Activated CD8-positive, alpha-beta memory T cell treated with anti-CD3 and anti-CD28 coated beads, Interleukin-2, amount 50 U/mL, for 48 hours (primary cell): ENCODE data around the gene OR52K2.
"Not testable (repeated sequence)": the region's sequence is repeated elsewhere in the genome, so short reads cannot be mapped to it uniquely, and the experiment has no call there.

Experiments used
- DNase-seq: peaks from one replicate; pipeline ENCODE4 v3.0.0-alpha.2; 2020

The OR52K2 gene

DNA sequence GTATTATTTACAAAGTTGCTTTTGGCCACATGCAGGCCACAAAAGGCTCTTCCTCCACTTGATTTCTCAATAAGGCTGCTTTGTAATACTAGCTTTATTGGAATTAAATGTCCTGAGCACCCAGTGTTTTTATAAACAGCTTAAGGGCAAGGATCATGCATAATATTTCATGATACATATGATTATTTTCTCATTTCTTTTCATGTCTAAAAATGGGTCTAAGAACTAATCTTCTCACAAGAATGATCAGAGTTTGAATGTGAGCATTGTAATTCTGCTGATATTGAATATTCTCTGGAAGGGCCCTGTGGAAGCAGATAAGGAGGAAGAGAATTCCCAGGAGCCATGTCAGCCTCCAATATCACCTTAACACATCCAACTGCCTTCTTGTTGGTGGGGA is at the start of gene OR52K2:
Gene OR52K2 (plus strand): TSS at position 301 of the 400 bp plus-strand sequence. CDS start 45 bp downstream, at position 346.
- no peak for DNase-seq

DNA sequence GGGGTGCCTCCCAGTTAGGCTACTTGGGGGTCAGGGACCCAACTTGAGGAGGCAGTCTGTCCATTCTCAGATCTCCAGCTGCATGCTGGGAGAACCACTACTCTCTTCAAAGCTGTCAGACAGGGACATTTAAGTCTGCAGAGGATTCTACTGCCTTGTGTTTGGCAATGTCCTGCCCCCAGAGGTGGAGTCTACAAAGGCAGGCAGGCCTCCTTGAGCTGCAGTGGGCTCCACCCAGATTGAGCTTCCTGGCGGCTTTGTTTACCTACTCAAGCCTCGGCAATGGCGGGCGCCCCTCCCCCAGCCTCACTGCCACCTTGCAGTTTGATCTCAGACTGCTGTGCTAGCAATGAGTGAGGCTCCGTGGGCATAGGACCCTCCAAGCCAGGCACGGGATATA is 42.9 kb upstream of the OR52K2 start:
- not testable (repeated sequence) for DNase-seq

- no peak for DNase-seq
Measured at GRCh38 chr11:4416306-4416705, 32.8 kb upstream of the OR52K2 start.

- DNase-seq, result no peak
Measured at GRCh38 chr11:4416816-4417215, 32.3 kb upstream of the OR52K2 start.

DNA sequence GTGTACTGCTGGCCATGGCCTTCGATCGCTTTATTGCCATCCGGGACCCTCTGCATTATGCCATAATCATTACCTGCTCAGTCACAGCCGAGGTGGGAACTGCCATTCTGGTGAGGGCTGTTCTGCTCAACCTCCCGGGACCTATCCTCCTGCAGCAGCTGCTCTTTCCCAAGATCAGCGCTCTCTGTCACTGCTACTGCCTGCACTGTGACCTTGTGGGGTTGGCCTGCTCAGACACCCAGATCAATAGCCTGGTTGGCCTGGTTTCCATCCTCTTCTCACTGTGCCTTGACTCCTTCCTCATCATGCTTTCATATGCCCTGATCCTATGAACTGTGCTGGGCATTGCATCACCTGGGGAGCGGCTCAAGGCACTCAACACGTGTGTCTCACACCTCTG is 30.7 kb upstream of the OR52K2 start:
- no peak for DNase-seq

DNA sequence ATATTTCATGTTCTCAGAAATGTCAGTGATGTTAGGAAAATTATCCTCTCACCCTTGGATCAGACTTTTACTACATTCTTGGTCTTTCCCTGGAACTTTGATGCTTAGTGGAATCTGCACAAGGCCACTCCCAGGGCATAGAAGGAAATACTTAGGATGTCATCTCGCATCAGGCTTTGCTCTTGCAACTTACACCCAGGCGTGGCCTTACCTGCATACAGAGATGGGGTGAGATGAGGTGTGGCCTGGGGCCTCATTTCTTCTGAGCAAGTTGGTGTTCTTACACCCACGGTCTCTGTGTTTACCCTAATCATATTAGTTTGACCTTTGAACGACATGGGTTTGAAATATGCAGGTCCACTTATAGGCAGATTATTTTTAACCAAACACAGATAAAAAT is 19.0 kb upstream of the OR52K2 start:
- no peak for DNase-seq

GRCh38 chr11:4433856-4434255 is 15.2 kb upstream of the OR52K2 start:
- no peak for DNase-seq

DNA sequence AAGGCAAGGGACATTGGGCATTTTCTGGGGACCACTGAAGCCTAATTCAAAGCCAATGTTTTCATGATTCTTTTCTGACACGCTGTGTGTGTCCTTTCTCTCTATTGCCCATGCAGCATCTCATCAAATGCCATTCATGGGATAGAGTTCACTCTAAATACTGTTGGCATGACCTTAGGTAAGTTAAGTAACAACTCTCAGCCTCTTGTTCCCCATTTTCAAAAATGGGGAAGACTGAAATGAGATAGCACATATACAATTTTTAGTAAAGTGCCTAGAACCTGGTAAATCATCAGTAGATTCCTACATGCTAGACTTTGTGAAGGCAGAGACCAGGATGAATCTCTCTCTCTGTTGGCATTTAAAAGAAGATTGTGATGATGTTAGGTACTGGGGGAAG is 12.7 kb upstream of the OR52K2 start:
- DNase-seq, result no peak

DNA sequence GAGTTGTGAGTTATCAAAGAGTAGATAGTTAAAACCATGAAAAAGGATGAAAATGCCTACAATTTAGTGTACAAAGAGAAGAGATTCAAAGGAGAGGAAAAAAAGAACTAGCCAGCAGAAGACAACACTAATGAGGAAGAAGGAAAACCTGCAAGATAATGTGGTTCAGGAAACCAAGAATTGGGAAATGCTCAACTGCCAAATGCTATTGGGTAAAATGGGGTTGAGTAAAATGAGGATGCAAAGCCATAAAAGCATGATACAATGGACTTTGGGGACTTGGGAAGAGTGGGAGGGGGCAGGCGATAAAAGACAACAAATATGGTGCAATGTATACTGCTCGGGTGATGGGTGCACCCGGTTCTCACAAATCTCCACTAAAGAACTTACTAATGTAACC is 7.6 kb upstream of the OR52K2 start:
- DNase-seq, result no peak

DNA sequence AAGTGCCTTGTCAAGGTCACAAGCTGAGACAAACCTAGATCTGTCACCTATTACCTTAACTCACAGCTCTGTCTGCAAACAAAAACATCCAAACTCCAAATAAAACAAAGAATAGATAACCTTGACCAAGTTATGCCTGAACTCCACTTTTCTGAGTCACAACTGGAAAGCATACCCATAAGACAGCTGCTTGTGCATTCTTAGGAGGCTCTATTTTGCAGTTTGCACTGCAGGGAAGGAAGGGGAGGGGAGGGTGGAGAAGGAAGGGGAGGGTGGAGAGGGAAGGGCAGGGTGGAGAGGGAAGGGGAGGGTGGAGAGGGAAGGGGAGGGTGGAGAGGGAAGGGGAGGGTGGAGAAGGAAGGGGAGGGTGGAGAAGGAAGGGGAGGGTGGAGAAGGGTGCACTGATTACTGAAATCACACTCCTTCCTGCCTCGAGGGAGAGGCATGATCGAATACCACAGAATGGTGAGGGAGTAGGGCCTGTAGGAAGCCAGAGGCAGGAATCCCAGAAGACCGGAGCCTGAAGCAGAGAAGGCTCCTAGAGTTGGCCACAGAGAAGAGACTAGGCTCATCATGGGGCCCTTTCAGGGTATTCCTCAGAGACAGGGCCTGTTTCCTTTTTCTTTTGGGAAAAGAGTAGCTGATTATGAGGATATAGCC is 5.7 kb upstream of the OR52K2 start:
- DNase-seq, result no peak

DNA sequence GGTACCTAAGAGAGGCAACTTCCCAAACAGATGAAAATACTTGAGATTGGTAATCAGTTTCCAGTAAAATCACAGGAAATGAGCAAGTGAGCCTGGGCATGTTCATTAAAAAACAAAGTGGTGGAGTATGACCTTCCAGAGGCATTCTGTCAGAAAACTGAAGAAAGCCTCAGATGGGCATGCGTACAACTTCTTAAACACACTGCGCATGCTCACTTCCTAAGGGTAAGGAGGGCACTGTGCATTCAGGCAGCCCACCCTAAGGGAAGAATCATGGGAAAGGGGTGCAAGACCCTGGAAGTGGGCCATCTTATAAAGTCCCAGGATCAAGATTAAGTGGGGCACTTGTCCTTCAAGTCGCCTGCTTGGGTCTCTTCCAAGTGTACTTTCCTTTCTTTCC is 4.0 kb downstream of the OR52K2 start:
- DNase-seq, result no peak

DNA sequence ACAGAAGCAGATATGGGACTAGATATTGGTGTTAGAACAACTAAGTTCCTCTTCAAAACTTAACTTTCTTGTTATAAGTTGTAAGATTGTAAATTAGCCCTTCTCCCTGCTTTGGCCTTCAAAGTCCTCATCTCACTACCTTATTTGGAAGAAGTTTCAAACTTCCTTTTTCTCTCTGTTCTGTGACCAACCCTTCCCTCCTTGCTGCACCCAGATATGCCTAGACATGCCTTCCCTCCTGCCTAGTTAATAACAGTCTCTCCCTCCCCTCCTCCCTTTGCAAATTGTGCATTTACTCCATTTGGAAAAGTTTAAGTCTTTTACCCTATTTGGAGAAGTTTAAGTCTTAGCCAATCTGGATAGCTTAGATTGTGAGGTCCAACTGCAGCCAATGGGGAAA is 4.9 kb downstream of the OR52K2 start:
- DNase-seq, result no peak

DNA sequence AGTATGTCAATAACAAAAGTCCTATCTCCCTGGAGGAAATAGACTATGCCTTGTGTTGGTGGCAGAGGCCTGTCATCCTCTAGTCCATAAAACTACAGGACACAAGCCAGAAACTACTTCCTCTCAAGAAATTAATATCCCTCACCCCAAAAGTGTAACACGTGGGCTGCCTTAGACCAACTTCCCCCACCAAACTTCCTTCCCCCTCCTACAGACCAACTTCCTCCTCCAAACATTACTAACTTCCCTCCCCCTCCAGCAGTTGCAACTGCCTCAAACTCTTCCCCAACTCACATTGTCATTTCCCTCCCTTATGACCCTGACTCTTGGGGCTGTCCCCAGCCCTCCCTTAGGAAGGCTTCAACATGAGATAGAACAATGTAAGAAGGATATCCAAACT is 6.3 kb downstream of the OR52K2 start:
- DNase-seq, result no peak

GRCh38 chr11:4459500-4459899 is 10.4 kb downstream of the OR52K2 start:
- no peak for DNase-seq

GRCh38 chr11:4460151-4460550 is 11.1 kb downstream of the OR52K2 start:
- DNase-seq, result no peak

- DNase-seq, result no peak
Measured at GRCh38 chr11:4464216-4465159, 15.4 kb downstream of the OR52K2 start.

GRCh38 chr11:4465407-4465806 is 16.3 kb downstream of the OR52K2 start:
- DNase-seq, result no peak

DNA sequence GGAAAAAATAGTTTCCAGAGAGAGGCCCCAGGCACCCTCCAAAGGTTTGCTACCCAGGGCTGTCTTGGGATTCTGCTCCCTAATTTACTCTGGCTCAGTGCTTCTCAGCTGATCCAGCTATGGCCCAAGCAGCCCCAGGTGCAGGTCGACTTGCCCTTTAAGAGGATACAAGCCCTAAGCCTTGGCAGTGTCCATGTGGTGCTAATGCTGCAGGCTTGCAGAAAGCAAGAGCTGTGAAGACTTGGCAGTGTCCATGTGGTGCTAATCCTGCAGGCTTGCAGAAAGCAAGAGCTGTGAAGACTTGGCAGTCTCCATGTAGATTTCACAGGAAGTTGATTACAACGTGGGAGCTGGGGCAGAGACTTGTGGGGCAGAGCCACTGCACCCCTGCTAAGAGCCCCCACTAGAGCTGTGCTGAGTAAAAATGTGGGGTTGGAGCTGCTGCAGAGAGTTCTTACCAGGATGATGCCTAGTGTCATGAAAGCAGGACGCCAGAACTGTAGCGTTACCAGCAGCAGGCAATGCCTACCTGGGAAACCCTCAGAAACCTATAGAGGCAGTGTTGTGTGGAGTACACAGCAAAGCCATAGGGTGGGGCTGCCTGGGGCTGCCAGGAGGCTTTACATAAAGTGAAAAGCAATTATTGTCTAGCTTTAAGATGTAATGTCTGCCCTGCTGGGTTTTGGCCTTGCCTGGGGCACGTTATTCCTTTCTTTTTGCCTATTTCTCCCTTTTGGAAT is 17.2 kb downstream of the OR52K2 start:
- DNase-seq, result no peak

DNA sequence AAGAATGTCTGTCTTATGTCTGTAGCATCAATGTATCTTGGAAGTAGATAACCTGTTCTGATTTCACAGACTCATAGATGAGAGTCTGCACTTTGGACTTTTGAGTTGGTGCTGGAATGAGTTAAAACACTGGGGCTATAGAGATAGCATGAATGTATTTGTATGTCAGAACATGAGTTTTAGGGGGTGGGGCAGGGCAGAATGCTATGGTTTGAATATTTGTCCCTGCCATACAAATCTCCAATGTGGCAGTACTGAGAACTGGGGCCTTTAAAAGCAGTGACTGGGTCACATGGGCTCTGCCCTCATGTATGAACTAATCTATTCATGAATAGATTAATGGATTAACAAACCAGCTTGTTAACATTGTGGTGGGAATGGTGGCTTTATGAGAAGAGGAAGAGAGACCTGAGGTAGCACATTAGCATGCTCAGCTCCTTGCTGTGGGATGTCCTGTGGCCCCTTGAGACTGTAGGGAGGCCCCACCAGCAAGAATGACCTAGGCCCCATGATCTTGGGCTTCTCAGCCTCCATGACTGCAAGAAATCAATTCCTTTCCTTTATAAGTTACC is 17.9 kb downstream of the OR52K2 start:
- no peak for DNase-seq

DNA sequence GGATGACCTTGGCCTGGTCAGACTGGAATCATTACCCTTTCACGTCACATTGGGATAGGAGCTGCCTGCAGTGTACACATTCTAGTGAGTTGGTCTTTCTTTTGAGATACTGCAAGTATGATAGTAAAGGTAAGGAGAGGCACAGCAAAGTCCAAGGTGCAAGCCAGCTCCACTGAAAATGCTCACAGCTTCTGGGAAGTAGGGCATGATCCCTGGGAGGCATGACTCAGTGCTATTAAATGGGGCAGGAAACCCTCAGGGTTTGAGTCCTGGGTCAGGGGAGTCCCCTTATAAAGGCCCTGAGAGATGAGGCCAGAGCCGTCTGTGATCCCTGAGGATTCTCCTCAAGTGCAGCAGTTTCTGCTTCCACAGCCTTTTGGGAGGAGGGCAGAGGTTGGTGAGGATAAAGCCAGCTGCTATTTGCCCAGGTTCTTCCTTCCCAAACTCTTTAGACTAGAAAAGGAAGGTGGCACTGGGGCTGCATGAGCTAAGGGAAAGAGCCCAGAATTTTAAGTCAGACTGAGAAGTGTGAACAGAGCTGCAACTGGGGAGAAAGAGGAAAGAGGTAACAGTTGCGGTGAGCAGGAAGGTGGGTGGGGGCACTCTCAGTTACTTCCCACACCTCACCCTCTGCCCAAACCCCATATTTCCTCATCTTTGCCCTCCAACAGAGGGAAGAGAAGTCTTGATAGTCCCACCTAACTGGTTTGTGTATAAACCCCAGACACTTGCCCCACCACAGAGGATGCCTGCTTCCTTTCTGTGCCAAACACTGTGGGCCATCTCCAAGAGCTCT is 18.9 kb downstream of the OR52K2 start:
- DNase-seq, result no peak

GRCh38 chr11:4479644-4480043 is 30.5 kb downstream of the OR52K2 start:
- no peak for DNase-seq

- DNase-seq, result no peak
Measured at GRCh38 chr11:4480577-4481239, 31.6 kb downstream of the OR52K2 start.
